ENCODE data around the gene ADGRA1.

ADGRA1 gene

GRCh38 chr10:133116455-133116854 is 28.7 kb downstream of the ADGRA1 start:
- no peak for DNase-seq (ENCODE audit: low read depth)
- Histone ChIP-seq H3K9ac (ENCODE audit: low read length) (no peak overlapping the region), H3K9me3 (ENCODE audit: control insufficient read depth, low read length) (peaks cover 17% of the 10 kb centered on the region), H3K4me1 (ENCODE audit: control insufficient read depth, insufficient read depth, low read length) (no peaks in the 10 kb centered on the region), H3K27me3 (replicated peaks; ENCODE audit: control insufficient read depth, insufficient read depth, low read length) (no peaks in the 10 kb centered on the region), H3K36me3 (ENCODE audit: control insufficient read depth, insufficient read depth, low read length, severe bottlenecking) (no peaks in the 10 kb centered on the region), H3K4me3 (ENCODE audit: low read length) (no peak overlapping the region)

- no peak overlapping the region for H3K4me3 ChIP-seq (ENCODE audit: low read length)
- H3K27me3 ChIP-seq (replicated peaks; ENCODE audit: control insufficient read depth, insufficient read depth, low read length) = peaks cover 2% of the 10 kb centered on the region
- H3K4me1 ChIP-seq (ENCODE audit: control insufficient read depth, insufficient read depth, low read length) = no peaks in the 10 kb centered on the region
- no peak for DNase-seq (ENCODE audit: low read depth)
- peaks cover 17% of the 10 kb centered on the region for H3K9me3 ChIP-seq (ENCODE audit: control insufficient read depth, low read length)
- H3K36me3 ChIP-seq (ENCODE audit: control insufficient read depth, insufficient read depth, low read length, severe bottlenecking) = no peaks in the 10 kb centered on the region
- H3K9ac ChIP-seq (ENCODE audit: low read length) = no peak overlapping the region
These were observed 29.4 kb downstream of the ADGRA1 start for GRCh38 chr10:133117036-133117687.

GRCh38 chr10:133117688-133118071 is 30.0 kb downstream of the ADGRA1 start:
- Histone ChIP-seq H3K27me3 (replicated peaks; ENCODE audit: control insufficient read depth, insufficient read depth, low read length) (peaks cover 7% of the 10 kb centered on the region), H3K4me1 (ENCODE audit: control insufficient read depth, insufficient read depth, low read length) (no peaks in the 10 kb centered on the region), H3K36me3 (ENCODE audit: control insufficient read depth, insufficient read depth, low read length, severe bottlenecking) (no peaks in the 10 kb centered on the region), H3K9me3 (ENCODE audit: control insufficient read depth, low read length) (peaks cover 17% of the 10 kb centered on the region), H3K9ac (ENCODE audit: low read length) (no peak overlapping the region), H3K4me3 (ENCODE audit: low read length) (no peak overlapping the region)
- DNase-seq (ENCODE audit: low read depth) = no peak

- no peak for DNase-seq (ENCODE audit: low read depth)
- Histone ChIP-seq H3K9me3 (ENCODE audit: control insufficient read depth, low read length) (peaks cover 17% of the 10 kb centered on the region), H3K27me3 (replicated peaks; ENCODE audit: control insufficient read depth, insufficient read depth, low read length) (peaks cover 26% of the 10 kb centered on the region), H3K4me3 (ENCODE audit: low read length) (no peak overlapping the region), H3K36me3 (ENCODE audit: control insufficient read depth, insufficient read depth, low read length, severe bottlenecking) (no peaks in the 10 kb centered on the region), H3K4me1 (ENCODE audit: control insufficient read depth, insufficient read depth, low read length) (no peaks in the 10 kb centered on the region), H3K9ac (ENCODE audit: low read length) (no peak overlapping the region)
These were observed 33.8 kb downstream of the ADGRA1 start for GRCh38 chr10:133121479-133121878.

- peaks cover 26% of the 10 kb centered on the region for H3K27me3 ChIP-seq (replicated peaks; ENCODE audit: control insufficient read depth, insufficient read depth, low read length)
- H3K36me3 ChIP-seq (ENCODE audit: control insufficient read depth, insufficient read depth, low read length, severe bottlenecking) = no peaks in the 10 kb centered on the region
- H3K9me3 ChIP-seq (ENCODE audit: control insufficient read depth, low read length) = peaks cover 17% of the 10 kb centered on the region
- H3K9ac ChIP-seq (ENCODE audit: low read length) = no peak overlapping the region
- no peak overlapping the region for H3K4me3 ChIP-seq (ENCODE audit: low read length)
- H3K4me1 ChIP-seq (ENCODE audit: control insufficient read depth, insufficient read depth, low read length) = no peaks in the 10 kb centered on the region
- DNase-seq (ENCODE audit: low read depth) = no peak
These were observed 34.6 kb downstream of the ADGRA1 start for GRCh38 chr10:133122171-133122935.

DNA sequence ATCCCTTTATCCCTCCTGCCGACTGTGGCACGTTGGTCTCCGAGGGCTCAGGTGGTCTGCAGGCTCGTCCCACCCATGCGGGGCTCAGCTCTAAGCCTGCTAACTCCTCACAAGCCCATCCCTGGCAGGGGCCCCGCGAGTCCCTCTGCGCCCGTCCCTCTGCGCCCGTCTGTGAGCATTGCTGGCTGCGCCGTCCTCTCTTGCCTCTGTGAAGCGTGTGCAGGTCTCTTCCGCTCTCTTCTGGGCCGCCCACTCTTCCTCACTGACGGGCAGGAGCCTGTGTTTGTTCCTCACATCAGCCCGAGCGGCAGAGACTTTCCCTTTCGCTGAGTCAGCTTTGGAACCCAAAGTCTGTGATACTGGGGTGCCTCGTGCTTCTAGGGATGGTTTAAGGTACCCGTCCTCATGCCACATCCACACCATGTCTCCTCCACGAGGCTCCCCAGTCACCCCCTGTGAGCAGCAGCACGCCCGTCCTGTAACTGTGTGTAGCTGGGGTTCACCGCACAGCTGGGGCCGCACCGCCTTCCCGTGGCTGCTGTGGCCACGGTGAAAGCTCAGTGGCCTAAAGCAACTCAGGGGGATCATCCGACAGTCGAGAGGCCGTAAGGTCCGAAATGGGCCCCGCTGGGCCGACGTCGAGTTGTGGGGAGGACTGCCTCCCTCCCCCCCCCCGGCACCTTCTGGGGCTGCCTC is 35.5 kb downstream of the ADGRA1 start:
- no peak overlapping the region for H3K9ac ChIP-seq (ENCODE audit: low read length)
- H3K4me1 ChIP-seq (ENCODE audit: control insufficient read depth, insufficient read depth, low read length) = no peaks in the 10 kb centered on the region
- no peak for DNase-seq (ENCODE audit: low read depth)
- H3K4me3 ChIP-seq (ENCODE audit: low read length) = no peak overlapping the region
- no peaks in the 10 kb centered on the region for H3K36me3 ChIP-seq (ENCODE audit: control insufficient read depth, insufficient read depth, low read length, severe bottlenecking)
- H3K9me3 ChIP-seq (ENCODE audit: control insufficient read depth, low read length) = peaks cover 17% of the 10 kb centered on the region
- H3K27me3 ChIP-seq (replicated peaks; ENCODE audit: control insufficient read depth, insufficient read depth, low read length) = peaks cover 26% of the 10 kb centered on the region

DNA sequence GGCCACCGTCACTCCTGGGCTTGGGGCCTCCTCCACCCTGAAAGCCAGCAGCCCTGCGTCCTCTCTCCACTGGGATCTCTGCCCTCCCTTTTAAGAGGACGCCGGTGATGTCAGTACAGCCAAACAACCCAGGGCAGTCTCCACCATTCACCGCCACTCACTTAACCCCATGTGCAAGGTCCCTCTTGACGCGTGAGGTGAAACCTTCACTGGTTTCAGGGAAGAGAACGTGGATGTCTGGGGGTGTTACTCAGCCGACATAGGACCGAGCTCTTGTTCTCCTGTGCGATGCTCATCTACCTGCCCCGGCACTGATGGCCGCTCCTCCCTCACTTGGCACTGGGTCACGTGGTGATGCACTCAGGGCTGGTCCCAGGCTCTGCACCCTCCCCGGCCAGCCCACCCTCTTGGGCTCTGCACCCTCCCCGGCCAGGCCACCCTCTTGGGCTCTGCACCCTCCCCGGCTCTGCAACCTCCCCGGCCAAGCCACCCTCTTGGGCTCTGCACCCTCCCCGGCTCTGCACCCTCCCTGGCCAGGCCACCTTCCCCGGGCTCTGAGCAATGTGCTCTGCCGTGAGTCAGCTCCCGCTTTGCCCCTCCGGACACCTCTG is 36.1 kb downstream of the ADGRA1 start:
- no peaks in the 10 kb centered on the region for H3K4me1 ChIP-seq (ENCODE audit: control insufficient read depth, insufficient read depth, low read length)
- H3K27me3 ChIP-seq (replicated peaks; ENCODE audit: control insufficient read depth, insufficient read depth, low read length) = peaks cover 26% of the 10 kb centered on the region
- H3K4me3 ChIP-seq (ENCODE audit: low read length) = no peak overlapping the region
- no peak overlapping the region for H3K9ac ChIP-seq (ENCODE audit: low read length)
- H3K9me3 ChIP-seq (ENCODE audit: control insufficient read depth, low read length) = peaks cover 11% of the 10 kb centered on the region
- no peaks in the 10 kb centered on the region for H3K36me3 ChIP-seq (ENCODE audit: control insufficient read depth, insufficient read depth, low read length, severe bottlenecking)
- DNase-seq (ENCODE audit: low read depth) = no peak

- peak; percentile 71 for DNase-seq (ENCODE audit: low read depth)
- Histone ChIP-seq H3K27me3 (replicated peaks; ENCODE audit: control insufficient read depth, insufficient read depth, low read length) (peaks cover 26% of the 10 kb centered on the region), H3K4me3 (ENCODE audit: low read length) (no peak overlapping the region), H3K36me3 (ENCODE audit: control insufficient read depth, insufficient read depth, low read length, severe bottlenecking) (no peaks in the 10 kb centered on the region), H3K4me1 (ENCODE audit: control insufficient read depth, insufficient read depth, low read length) (no peaks in the 10 kb centered on the region), H3K9me3 (ENCODE audit: control insufficient read depth, low read length) (peaks cover 3% of the 10 kb centered on the region), H3K9ac (ENCODE audit: low read length) (no peak overlapping the region)
These were observed 36.9 kb downstream of the ADGRA1 start for GRCh38 chr10:133124357-133125211.

DNA sequence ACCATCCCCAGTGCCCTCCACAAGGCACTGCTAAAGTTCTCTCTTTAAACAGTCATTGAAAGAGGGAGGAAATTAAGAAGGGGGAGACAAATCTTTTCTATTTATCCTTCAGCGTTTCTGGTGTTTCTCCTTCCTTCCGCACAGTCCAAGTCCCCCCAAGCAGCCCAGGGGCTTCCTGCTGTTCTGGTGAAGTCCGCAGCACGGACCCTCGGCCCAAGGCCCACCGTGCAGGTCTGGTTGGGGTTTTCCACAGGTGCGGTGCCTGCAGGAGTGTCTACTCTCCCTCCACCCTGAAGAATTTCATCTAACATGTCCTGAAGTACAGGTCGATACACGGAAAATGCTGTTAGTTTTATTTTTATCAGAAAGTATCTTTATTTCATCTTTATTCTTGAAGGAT is 38.2 kb downstream of the ADGRA1 start:
- peaks cover 37% of the 10 kb centered on the region for H3K27me3 ChIP-seq (replicated peaks; ENCODE audit: control insufficient read depth, insufficient read depth, low read length)
- H3K36me3 ChIP-seq (ENCODE audit: control insufficient read depth, insufficient read depth, low read length, severe bottlenecking) = no peaks in the 10 kb centered on the region
- no peak for DNase-seq (ENCODE audit: low read depth)
- no peak overlapping the region for H3K4me3 ChIP-seq (ENCODE audit: low read length)
- H3K9ac ChIP-seq (ENCODE audit: low read length) = no peak overlapping the region
- no peaks in the 10 kb centered on the region for H3K9me3 ChIP-seq (ENCODE audit: control insufficient read depth, low read length)
- H3K4me1 ChIP-seq (ENCODE audit: control insufficient read depth, insufficient read depth, low read length) = no peaks in the 10 kb centered on the region

DNA sequence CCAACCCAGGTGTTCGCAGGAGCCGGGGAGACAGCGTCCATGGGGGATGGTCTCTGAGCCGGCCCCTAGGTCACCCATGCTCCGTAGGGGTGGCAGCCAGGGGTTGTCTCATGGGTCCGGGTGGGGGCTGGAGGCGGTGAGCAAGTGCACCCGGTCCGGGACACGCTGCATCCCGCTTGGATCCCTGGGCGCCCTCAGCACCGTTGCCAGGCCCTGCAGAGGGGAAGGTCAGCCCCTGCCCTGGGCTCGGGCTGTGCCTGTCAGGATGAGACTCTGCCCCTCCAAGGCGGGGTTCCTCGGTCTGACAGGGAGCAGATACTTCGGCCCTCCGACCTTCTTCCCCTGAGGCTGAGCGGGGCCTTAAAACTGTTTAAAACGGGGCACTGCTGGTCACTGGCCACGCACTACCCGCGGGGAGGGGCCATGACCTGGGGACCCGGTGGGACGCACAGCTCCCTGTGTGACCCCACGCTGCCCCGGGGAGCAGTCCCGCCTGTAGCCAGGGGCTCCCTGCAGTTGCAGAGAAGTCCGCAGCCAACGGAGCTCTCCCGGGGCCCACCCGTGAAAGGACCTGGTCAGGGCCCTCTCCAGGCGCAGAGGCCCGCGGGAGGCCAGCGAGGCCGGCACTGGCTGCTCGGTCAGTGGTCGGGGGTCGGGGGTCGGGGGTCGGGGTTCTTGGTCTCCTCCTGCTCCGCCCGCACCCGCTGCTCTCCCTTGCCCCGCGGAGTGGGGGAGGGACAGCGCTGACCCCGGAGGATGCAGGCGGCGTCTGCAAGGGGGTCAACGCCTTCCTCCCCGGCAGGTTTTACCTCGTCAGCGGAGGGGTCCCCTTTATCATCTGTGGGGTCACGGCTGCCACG is 38.9 kb downstream of the ADGRA1 start:
- no peaks in the 10 kb centered on the region for H3K4me1 ChIP-seq (ENCODE audit: control insufficient read depth, insufficient read depth, low read length)
- no peaks in the 10 kb centered on the region for H3K9me3 ChIP-seq (ENCODE audit: control insufficient read depth, low read length)
- H3K4me3 ChIP-seq (ENCODE audit: low read length) = no peak overlapping the region
- no peaks in the 10 kb centered on the region for H3K36me3 ChIP-seq (ENCODE audit: control insufficient read depth, insufficient read depth, low read length, severe bottlenecking)
- H3K9ac ChIP-seq (ENCODE audit: low read length) = no peak overlapping the region
- DNase-seq (ENCODE audit: low read depth) = no peak
- H3K27me3 ChIP-seq (replicated peaks; ENCODE audit: control insufficient read depth, insufficient read depth, low read length) = peaks cover 38% of the 10 kb centered on the region
